Right hindlimb (tissue), 1 donor: Measurements from ENCODE around the gene HOXA4.

Source experiments
- DNase-seq: peaks from one replicate; pipeline ENCODE4 v3.0.0-alpha.2; 2018

The HOXA4 gene

DNA sequence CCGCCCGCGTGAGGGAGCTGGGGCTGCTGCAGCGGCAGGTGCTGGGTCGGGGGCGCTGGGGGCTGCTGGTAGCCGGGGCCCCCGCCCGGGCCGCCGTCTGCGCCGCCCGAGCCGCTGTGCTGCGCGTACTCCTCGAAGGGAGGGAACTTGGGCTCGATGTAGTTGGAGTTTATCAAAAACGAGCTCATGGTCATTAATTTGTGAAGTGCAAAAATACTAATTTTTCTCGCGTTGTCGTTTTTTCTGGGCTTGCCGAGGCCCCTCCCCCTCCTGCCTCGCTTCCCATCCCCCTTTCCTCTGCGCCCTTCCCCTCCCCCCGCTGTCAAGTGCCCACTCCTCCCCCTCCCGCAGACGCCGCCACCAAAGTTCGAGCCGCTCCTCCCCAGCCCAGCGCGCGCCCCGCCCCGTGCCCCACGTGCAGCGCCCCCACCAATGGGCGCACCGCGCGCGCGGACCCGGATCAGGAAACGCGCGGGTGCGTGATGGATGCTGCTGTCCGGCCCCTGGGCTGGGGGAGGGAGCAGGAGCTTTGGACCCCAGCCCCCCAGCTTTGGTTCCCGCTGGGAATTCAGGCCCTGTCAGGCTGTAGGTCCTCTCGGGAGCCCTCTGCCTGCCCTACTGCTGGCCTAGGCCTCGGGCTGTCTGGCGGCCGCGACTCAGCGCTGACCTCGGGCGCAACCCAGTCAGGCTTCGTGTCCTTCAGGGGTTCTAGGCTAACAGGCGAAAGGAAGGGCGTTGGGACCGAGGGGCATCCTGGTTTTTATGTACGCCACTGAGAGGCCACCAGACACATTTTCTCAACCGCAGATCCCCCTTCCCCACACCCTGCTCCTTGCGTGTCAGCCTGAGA is at the start of gene HOXA4:
Gene HOXA4, minus strand, starts transcription at position 218 of the 850 bp plus-strand sequence. Its CDS starts 24 bp downstream, at position 194.
- DNase-seq, result peak; percentile 95

- peak; percentile 92 for DNase-seq
Observed at GRCh38 chr7:27179503-27180430, 49.2 kb upstream of the HOXA4 start.

DNA sequence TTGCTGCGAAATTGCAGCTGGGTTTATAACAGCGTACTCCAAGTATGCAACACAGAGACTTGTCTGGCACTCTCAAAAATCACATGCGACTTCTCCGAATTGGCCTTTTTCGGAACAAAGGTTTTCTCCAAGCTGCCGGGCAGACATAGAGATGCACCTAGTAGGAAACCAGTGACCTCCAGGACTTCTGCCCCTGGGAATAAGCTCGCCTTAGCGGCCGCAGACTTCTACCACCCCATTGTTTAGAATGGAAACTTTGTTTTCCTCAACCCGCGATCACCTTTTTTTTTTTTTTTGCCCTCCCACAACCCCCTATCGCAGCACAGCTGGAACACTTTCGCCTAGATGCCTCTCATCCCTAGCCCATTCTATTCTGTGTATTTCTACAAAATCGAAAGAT is 48.5 kb upstream of the HOXA4 start:
- DNase-seq, result peak; percentile 44

- DNase-seq, result peak; percentile 52
Observed at GRCh38 chr7:27178366-27178765, 47.8 kb upstream of the HOXA4 start.

GRCh38 chr7:27177795-27178320 is 47.3 kb upstream of the HOXA4 start:
- DNase-seq, result peak; percentile 47

GRCh38 chr7:27176962-27177794 is 46.6 kb upstream of the HOXA4 start:
- peak; percentile 67 for DNase-seq

DNA sequence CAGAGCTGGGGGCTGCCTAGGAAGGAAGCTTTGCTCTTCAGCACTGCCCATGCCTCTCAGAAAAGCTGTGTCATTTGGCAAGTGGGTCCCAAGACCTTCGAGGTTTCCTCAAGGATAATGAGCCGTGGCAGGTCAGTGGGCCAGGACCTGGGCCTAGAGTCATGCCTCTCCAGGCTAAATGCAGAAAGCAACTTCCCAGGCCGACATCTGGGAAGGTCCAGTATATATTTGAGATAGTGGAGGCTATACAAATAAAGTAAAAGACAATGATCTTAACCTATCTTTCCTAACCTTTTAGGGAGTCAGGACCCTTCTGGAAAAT is 45.9 kb upstream of the HOXA4 start:
- DNase-seq, result no peak

DNA sequence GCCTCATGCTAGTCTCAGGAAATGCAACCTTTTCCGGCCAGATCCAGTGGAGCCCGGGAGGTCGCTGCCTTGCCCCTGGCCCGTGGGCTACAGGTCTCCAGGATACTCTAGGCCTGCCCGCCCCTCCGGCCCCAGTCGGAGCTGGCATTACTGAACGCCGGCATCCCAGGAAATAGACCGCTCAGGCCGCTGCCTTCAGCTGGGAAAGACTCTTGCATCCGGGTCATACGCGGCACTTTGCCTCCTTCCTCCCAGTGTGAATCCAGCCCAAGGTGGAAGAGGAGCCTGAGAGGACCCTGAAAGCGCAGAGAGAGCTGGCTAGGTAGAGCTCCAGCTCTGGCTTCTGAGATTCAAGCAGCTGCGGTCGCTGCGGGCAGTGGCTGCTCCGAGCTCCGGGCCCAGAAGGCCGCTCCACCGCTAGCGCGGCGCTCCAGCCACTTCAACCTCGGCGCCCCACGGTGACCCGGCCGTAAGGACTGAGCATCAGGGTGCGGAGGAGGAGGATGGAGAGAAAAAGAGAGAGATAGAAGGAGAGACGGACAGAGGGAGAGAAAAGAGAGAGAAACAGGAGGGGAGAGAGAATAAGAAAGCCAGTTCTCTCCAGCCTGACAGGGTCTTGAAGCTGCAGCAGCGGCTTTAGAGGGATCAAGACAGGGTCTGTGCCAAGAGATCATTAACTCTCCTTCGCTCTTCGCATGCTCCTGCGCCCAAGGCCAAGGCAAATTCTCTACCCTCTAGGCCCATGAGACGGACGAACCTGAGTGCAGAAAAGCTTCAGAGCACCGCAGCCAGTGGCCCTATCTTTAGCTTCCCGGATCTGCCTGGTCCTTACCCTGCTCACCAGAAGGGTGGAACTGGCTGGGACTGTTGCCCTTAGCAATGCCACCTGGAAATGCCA is 45.3 kb upstream of the HOXA4 start:
- peak; percentile 59 for DNase-seq

GRCh38 chr7:27174874-27175625 is 44.5 kb upstream of the HOXA4 start:
- DNase-seq, result peak; percentile 78

DNA sequence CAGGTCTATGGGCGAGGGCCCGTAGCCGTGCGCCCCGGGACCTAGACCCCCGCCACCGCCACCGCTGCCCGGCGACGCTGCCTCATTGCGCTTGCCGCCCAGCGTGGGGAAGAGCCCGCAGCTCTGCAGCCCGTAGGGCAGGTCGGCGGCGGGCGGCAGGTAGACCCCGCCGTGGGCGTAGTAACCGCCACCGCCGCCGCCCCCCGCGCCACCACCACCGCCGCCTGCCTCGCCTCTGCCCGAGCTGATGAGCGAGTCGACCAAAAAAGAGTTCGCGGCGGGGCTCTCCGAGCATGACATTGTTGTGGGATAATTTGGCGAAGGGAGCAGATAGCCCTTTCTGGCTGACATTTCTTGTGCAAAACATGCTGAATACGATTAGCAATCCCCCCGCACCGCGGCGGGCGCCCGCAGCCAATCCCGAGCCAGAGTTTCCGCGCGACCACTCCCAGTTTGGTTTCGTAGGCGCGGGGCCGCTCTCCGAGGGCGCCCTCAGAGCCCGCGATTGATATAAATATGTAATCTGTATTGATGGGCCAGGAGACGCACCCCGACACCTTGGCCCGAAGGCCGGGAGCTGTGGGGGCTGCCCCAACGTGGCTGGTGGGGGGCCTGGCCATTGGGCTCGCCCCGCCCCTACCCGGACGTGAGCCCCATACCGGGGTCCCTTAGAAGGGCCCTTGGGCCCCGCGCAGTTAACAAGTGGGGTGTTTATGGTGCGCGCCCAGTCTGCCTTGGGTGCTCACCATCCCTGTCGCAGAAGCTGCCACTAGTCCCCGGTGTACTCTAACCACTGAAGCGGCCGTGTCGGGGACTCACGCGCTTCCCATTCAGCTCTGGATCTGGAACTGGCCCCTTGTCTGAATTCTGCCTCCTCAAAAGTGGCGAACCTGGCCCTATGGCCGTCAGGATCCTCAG is 43.7 kb upstream of the HOXA4 start, which contains the start of gene HOXA10:
Gene HOXA10, minus strand, starts transcription at position 365 of the 918 bp plus-strand sequence. Its CDS starts 14 bp downstream, at position 351.
- peak; percentile 91 for DNase-seq

GRCh38 chr7:27173511-27173955 is 43.0 kb upstream of the HOXA4 start:
- peak; percentile 53 for DNase-seq

GRCh38 chr7:27172823-27173510 is 42.4 kb upstream of the HOXA4 start:
- peak; percentile 89 for DNase-seq

- no peak for DNase-seq
Observed at GRCh38 chr7:27172315-27172774, 41.8 kb upstream of the HOXA4 start.

DNA sequence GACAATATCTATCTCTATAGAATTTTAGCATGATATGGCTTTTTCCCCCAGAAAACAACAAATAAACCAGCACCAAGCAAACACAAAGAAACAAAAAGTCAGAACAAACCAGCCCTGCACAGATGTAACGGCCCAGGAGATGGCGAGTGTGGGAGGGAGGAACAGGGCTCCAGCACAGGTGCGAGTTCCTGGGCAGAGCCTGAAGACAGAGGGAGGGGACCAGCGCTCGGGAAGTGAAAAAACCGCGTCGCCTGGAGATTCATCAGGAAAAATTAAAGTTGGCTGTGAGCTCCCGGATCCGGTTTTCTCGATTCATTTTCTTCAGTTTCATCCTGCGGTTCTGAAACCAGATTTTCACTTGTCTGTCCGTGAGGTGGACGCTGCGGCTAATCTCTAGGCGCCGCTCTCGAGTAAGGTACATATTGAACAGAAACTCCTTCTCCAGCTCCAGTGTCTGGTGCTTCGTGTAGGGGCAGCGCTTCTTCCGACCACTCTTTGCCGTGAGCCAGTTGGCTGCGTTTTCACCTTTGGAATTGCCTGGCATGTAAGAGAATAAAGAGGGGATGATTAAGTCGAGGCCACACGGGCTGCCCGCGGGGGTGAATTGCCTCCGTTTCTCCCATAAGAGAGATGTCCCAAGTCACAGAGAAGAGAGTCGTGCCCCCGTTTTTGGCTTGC is 41.2 kb upstream of the HOXA4 start:
- DNase-seq, result peak; percentile 62

DNA sequence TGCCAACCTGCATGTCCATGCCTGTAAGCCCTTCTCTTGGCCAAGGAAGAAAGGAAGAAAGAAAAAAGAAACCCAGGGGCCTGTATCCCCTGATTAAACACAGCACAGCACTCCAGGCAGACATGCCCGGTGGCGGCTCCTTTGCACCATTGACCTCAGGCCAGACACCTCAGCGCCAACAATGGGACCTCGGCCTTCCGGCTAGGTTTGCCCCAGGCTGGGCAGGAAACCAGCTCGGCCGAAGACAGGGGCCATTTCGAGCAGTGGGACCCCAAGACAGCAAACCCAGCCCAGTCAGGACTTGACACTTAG is 40.7 kb upstream of the HOXA4 start:
- peak; percentile 57 for DNase-seq

- no peak for DNase-seq
Observed at GRCh38 chr7:27170426-27171324, 40.1 kb upstream of the HOXA4 start.
